ENCODE measurements around the gene CD34.

Gene CD34

GRCh38 chr1:207896547-207896946 lies 14.4 kb downstream of the CD34 start:
- H3K27ac Mint-ChIP-seq = no peak overlapping the region
- H3K27me3 Mint-ChIP-seq = peaks cover 10% of the 10 kb centered on the region
- no peaks in the 10 kb centered on the region for H3K36me3 Mint-ChIP-seq
- no peak for ATAC-seq
- H3K9me3 Mint-ChIP-seq = no peaks in the 10 kb centered on the region
- peaks cover 9% of the 10 kb centered on the region for H3K4me1 Mint-ChIP-seq
- H3K4me3 Mint-ChIP-seq = no peak overlapping the region

- no peaks in the 10 kb centered on the region for H3K36me3 Mint-ChIP-seq
- H3K27me3 Mint-ChIP-seq = peaks cover 10% of the 10 kb centered on the region
- no peak for ATAC-seq
- H3K9me3 Mint-ChIP-seq = no peaks in the 10 kb centered on the region
- H3K4me3 Mint-ChIP-seq = no peak overlapping the region
- no peak overlapping the region for H3K27ac Mint-ChIP-seq
- peaks cover 16% of the 10 kb centered on the region for H3K4me1 Mint-ChIP-seq
Measured at GRCh38 chr1:207894704-207895103, 16.2 kb downstream of the CD34 start.

DNA sequence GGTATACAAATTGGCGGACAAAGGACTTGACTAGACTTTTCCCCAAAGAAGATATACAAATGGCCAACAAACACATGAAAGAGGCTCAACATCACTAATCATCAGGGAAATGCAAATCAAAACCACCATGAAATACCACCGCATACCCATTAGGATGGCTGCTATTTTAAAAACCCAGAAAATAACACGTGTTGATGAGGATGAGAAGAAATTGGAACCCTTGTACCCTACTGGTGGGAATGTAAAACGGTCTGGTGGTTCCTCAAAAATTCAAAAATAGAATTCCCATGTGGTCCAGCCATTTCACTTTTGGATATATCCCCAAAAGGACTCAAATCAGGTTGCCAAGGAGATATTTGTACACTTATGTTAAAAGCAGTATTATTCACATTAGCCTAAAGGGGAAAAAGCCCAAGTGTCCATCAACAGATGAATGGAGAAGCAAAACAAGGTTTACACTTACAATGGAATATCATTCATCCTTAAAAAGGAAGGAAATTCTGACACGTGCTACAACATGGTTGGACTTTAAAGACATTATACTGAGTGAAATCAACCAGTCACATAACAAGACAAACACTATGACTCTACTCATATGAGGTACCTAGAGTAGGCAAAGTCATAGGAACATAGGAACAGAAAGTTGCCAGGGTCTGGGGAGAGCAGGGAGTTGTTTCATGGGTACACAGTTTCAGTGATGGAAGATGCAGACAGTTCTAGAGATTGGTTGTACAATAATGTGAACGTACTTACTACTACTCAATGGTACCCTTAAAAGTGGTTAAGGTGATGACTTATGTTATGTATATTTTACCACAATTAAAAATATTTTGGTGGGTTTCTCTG lies 17.0 kb downstream of the CD34 start:
- no peak for ATAC-seq
- Mint-ChIP-seq H3K36me3 (no peaks in the 10 kb centered on the region), H3K27ac (no peak overlapping the region), H3K4me3 (no peak overlapping the region), H3K9me3 (no peaks in the 10 kb centered on the region), H3K4me1 (peaks cover 20% of the 10 kb centered on the region), H3K27me3 (peaks cover 10% of the 10 kb centered on the region)

DNA sequence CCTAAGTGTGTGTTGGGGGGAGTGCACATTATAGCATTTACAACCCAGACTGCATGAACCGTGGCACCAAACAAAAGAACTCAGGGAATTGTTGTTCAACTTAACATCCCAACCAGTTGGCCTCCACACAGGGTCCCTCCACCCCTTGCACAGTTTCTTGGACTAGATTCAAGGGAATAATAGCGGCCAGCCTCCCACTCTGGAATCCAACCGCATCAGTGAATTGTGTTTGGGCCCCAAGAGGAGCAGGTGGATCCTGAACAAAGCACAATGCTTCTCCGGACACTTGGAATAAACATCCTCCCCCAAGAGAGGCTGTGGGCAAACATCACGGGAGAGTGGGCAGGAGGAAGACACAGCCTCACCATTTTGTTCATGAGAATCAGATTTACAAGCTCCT lies 18.2 kb downstream of the CD34 start:
- ATAC-seq = no peak
- Mint-ChIP-seq H3K4me1 (peaks cover 20% of the 10 kb centered on the region), H3K27me3 (peaks cover 10% of the 10 kb centered on the region), H3K27ac (no peak overlapping the region), H3K9me3 (no peaks in the 10 kb centered on the region), H3K4me3 (no peak overlapping the region), H3K36me3 (no peaks in the 10 kb centered on the region)

GRCh38 chr1:207891148-207891547 lies 19.8 kb downstream of the CD34 start:
- H3K36me3 Mint-ChIP-seq = no peaks in the 10 kb centered on the region
- no peak overlapping the region for H3K27ac Mint-ChIP-seq
- peaks cover 20% of the 10 kb centered on the region for H3K27me3 Mint-ChIP-seq
- H3K9me3 Mint-ChIP-seq = no peaks in the 10 kb centered on the region
- H3K4me1 Mint-ChIP-seq = peaks cover 20% of the 10 kb centered on the region
- no peak for ATAC-seq
- no peak overlapping the region for H3K4me3 Mint-ChIP-seq

- Mint-ChIP-seq H3K27ac (no peak overlapping the region), H3K9me3 (no peaks in the 10 kb centered on the region), H3K4me1 (peaks cover 24% of the 10 kb centered on the region), H3K27me3 (peaks cover 20% of the 10 kb centered on the region), H3K36me3 (no peaks in the 10 kb centered on the region), H3K4me3 (no peak overlapping the region)
- ATAC-seq = peak; percentile 41
Measured at GRCh38 chr1:207890136-207890738, 20.7 kb downstream of the CD34 start.

DNA sequence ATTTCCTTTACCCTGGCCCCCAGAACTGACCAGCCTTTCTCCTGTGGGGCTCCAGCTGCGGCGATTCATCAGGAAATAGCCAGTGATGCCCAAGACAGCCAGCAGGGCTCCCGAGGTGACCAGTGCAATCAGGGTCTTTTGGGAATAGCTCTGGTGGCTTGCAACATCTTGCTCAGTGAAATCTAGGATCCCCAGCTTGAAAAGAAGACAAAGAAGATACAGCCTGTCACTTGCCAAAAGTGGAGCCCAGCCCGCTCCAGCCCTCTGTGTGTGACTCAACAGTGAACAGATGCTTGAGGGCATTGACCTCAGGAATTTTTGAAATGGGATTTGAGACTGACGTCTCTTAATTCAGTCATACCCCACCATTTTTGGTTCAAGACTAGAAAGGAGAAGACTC lies 22.3 kb downstream of the CD34 start:
- no peaks in the 10 kb centered on the region for H3K36me3 Mint-ChIP-seq
- no peak overlapping the region for H3K4me3 Mint-ChIP-seq
- peaks cover 20% of the 10 kb centered on the region for H3K27me3 Mint-ChIP-seq
- no peak overlapping the region for H3K27ac Mint-ChIP-seq
- H3K9me3 Mint-ChIP-seq = no peaks in the 10 kb centered on the region
- peaks cover 34% of the 10 kb centered on the region for H3K4me1 Mint-ChIP-seq
- ATAC-seq = no peak

- peaks cover 40% of the 10 kb centered on the region for H3K4me1 Mint-ChIP-seq
- peaks cover 12% of the 10 kb centered on the region for H3K27me3 Mint-ChIP-seq
- no peak overlapping the region for H3K4me3 Mint-ChIP-seq
Measured at GRCh38 chr1:207887542-207888201, 23.3 kb downstream of the CD34 start.

DNA sequence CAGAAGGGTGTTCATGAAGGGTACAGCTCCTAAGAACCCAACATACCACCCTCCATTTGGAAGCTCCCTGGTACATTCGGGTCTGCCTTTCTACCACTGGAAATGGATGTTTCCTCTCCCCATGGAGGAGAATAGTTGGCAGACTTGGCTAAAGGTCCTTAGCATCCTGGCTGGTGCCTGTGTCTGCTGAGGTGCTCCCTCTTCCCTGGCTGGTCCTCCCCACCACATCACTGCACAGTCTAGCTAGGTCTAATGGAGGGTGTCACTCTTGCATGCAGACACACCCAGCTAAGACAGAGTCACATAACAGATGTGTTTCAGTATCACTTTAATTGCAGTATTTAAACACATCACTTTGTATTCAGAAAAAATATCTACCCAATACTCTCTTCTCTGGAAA lies 24.7 kb downstream of the CD34 start:
- Mint-ChIP-seq H3K27me3 (peaks cover 9% of the 10 kb centered on the region), H3K36me3 (no peaks in the 10 kb centered on the region), H3K27ac (no peak overlapping the region), H3K9me3 (no peaks in the 10 kb centered on the region), H3K4me1 (peaks cover 46% of the 10 kb centered on the region), H3K4me3 (no peak overlapping the region)
- no peak for ATAC-seq

More at GRCh38 chr1:207887542-207888201, 23.3 kb downstream of the CD34 start:
- ATAC-seq = no peak
- H3K36me3 Mint-ChIP-seq = no peaks in the 10 kb centered on the region
- no peaks in the 10 kb centered on the region for H3K9me3 Mint-ChIP-seq
- H3K27ac Mint-ChIP-seq = no peak overlapping the region

- Mint-ChIP-seq H3K4me1 (peaks cover 46% of the 10 kb centered on the region), H3K4me3 (no peak overlapping the region), H3K27ac (peak overlapping the region; percentile 37), H3K27me3 (peaks cover 9% of the 10 kb centered on the region), H3K36me3 (no peaks in the 10 kb centered on the region), H3K9me3 (no peaks in the 10 kb centered on the region)
- ATAC-seq = peak; percentile 86
Measured at GRCh38 chr1:207885129-207886032, 25.5 kb downstream of the CD34 start.

- peaks cover 37% of the 10 kb centered on the region for H3K4me1 Mint-ChIP-seq
- no peak for ATAC-seq
- peak overlapping the region; percentile 81 for H3K27ac Mint-ChIP-seq
- H3K4me3 Mint-ChIP-seq = peak overlapping the region; percentile 74
- no peaks in the 10 kb centered on the region for H3K36me3 Mint-ChIP-seq
- peaks cover 9% of the 10 kb centered on the region for H3K27me3 Mint-ChIP-seq
- H3K9me3 Mint-ChIP-seq = no peaks in the 10 kb centered on the region
Measured at GRCh38 chr1:207884266-207885029, 26.5 kb downstream of the CD34 start.

GRCh38 chr1:207883660-207884250 lies 27.2 kb downstream of the CD34 start:
- H3K9me3 Mint-ChIP-seq = no peaks in the 10 kb centered on the region
- peak overlapping the region; percentile 86 for H3K4me3 Mint-ChIP-seq
- H3K36me3 Mint-ChIP-seq = no peaks in the 10 kb centered on the region
- no peak for ATAC-seq
- H3K27me3 Mint-ChIP-seq = peaks cover 9% of the 10 kb centered on the region
- H3K27ac Mint-ChIP-seq = peak overlapping the region; percentile 81
- H3K4me1 Mint-ChIP-seq = peaks cover 35% of the 10 kb centered on the region

GRCh38 chr1:207883104-207883651 lies 27.7 kb downstream of the CD34 start:
- Mint-ChIP-seq H3K4me3 (peak overlapping the region; percentile 86), H3K27ac (peak overlapping the region; percentile 81), H3K27me3 (peaks cover 9% of the 10 kb centered on the region), H3K9me3 (no peaks in the 10 kb centered on the region), H3K4me1 (peaks cover 35% of the 10 kb centered on the region), H3K36me3 (no peaks in the 10 kb centered on the region)
- peak; percentile 67 for ATAC-seq

GRCh38 chr1:207882692-207883091 lies 28.2 kb downstream of the CD34 start:
- H3K9me3 Mint-ChIP-seq = no peaks in the 10 kb centered on the region
- H3K36me3 Mint-ChIP-seq = no peaks in the 10 kb centered on the region
- peak overlapping the region; percentile 81 for H3K27ac Mint-ChIP-seq
- H3K4me3 Mint-ChIP-seq = no peak overlapping the region
- H3K27me3 Mint-ChIP-seq = peaks cover 9% of the 10 kb centered on the region
- peaks cover 35% of the 10 kb centered on the region for H3K4me1 Mint-ChIP-seq
- ATAC-seq = no peak

Data from stimulated activated memory B cell treated with anti-CD40 and anti-IgM and Interleukin-4, amounts not matched to agents 10 μg/mL and 1 μg/mL and 100 μg/mL, for 72 hours (primary cell).